ENCODE results near the gene SSBP1.
"Not testable (repeated sequence)": the region's sequence is repeated elsewhere in the genome, so short reads cannot be mapped to it uniquely, and the experiment has no call there.

Gene SSBP1

DNA sequence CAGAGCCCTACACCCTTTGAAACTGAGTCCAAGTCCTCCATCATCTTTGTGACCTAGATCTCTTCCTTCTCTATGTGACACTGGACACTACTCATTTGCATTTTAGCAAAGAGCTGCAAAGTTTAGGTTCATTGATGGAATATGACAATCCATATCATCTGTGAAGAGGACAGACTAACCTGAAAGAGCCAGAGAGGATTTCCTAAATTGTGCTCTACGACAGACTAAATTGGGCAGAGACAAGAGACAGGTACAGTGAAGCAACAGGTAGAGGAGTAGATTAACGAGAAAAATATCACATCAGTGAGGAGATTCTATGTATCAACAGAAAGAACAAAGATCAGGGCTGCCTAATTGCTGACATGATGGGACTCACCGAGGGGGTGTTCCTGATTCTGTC, 25.6 kb downstream of the SSBP1 start, which contains the start of gene TAS2R3:
Gene TAS2R3 (plus strand): TSS at position 301 of the 400 bp plus-strand sequence. CDS start 62 bp downstream, at position 363.
- in situ Hi-C loops (cut with MboI; ENCODE audit: low sequenced_read_pairs): no loop called here

DNA sequence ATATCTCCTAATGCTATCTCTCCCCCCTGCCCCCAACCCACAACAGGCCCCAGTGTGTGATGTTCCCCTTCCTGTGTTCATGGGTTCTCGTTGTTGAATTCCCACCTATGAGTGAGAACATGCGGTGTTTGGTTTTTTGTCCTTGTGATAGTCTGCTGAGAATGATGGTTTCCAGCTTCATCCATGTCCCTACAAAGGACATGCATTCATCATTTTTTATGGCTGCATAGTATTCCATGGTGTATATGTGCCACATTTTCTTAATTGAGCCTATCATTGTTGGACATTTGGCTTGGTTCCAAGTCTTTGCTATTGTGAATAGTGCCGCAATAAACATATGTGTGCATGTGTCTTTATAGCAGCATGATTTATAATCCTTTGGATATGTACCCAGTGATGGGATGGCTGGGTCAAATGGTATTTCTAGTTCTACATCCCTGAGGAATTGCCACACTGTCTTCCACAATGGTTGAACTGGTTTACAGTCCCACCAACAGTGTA, 32.0 kb downstream of the SSBP1 start:
- in situ Hi-C loops (cut with MboI; ENCODE audit: low sequenced_read_pairs): not testable (repeated sequence)

DNA sequence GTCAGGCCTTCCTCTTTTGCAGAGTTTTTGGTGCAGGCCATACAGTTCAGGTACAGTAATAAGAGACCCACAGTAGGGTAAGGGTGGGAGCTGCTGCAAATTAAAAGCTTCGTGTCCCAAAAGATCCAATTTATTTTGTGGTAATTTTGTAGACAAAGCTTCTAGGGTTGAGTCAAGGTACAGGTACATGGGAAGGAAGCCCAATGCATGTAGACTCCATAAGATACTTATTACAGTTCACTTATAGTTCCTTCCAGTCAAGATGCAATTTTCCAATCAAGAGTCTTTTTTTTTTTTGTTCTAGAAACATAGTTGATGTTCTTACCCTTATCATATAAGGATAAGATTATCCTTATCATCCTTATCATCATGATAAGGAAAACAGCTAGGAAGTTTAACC, 38.2 kb downstream of the SSBP1 start, which contains the start of gene TAS2R4:
Gene TAS2R4 (plus strand): TSS at position 301 of the 400 bp plus-strand sequence. CDS start 1,815 bp downstream, outside the sequence.
- in situ Hi-C loops (cut with MboI; ENCODE audit: low sequenced_read_pairs): no loop called here

DNA sequence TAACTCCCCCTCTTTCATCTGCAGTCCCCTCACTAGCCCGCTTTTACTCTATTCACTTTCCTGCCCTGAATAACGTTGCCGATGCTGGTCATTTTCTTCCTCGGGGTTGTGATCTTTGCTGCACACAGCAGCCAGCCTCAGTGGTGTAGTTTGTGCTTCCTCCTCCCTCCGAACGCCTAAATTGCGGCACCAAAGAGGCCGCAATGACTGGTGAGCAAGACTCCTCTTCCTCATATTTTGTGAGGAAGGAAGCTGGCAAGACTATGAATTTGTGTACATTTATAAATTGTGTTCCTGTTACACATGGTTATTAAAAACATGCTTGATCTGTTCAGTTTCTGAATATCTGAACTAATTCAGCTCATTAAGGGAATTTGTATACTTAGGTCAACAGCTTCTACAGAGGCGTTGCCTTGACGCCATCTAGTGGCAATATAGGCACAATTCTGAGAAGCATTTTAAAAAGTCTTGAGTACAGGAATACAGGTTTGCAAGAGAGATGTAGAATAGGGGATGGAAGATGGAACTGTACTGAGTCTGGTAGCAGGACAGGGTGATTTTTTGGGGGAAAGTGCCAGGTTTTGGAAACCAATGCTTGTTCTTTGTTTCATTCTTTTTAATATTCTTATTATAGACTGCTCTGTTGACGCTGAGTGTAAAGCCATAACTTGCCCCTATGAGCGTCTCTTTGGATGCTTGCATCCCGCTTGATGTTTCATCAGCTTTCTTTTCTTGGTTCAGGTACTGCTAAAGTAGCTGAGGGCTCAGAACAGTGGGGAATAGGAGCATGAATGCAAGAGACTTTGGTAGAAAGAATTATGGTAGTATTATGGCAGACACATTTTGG, 47.8 kb downstream of the SSBP1 start:
- in situ Hi-C loops (cut with MboI; ENCODE audit: low sequenced_read_pairs): no loop called here

DNA sequence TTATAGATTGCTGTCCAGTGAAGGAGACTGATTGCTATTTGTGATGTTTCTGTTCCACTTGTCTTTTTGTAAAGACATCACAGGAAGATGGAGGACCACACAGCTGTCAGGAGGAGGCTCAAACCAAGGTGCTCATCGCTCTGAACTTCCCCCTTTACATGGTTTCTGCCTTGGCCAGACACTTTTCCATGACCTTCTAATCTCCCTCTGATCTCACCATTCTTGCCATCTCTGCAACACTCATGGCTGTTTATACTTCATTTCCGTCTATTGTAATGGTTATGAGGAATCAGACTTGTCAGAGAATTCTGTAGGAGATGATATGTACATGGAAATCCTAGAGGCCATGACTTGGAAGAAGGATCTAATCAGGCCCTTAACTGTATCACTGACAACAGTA, 50.1 kb downstream of the SSBP1 start:
- in situ Hi-C loops (cut with MboI; ENCODE audit: low sequenced_read_pairs): no loop called here

DNA sequence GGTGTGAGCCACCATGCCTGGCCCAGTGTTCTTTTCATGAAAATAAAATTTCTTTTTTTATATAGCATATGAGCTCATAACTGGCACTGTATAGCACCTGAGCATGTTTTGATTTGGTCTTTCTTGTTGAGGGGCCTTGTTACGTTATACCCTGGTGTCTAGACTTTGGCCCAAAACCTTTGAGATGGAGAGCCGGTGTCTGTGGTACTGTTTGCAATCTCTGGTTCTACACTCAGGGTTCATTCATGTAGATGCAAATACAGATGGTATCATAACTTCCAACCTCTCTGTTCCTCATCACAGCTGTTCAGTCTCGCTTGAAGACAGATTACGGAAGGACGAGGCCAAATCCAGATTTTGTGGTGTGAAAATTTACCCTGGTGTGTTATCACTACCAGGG, 51.8 kb downstream of the SSBP1 start, which contains the start of gene TAS2R5:
Gene TAS2R5 (plus strand): TSS at position 301 of the 400 bp plus-strand sequence. CDS start 145 bp downstream, outside the sequence.
- in situ Hi-C loops (cut with MboI; ENCODE audit: low sequenced_read_pairs): no loop called here

DNA sequence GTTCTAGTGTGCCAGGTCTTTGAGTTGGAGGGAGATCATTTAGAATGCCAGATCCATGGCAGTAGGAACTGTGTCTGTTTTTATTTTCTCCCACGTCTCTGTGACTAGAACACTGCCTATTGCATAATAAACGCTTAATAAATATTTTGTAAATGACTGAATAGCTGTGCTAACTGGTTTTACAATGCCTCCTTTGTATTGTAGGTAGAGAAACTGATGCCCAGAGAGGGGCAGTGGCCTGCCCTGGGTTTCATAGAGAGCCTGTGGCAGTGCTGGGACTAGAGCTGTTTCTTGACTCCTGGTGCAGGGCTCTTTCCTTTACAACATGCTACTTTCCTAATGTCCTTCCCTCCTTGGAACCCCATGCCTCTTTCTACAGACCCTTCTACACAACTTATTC, 54.4 kb downstream of the SSBP1 start:
- in situ Hi-C loops (cut with MboI; ENCODE audit: low sequenced_read_pairs): no loop called here
